Sigmoid colon (tissue), 3 donors: ENCODE measurements around the gene IL22RA2.

Source experiments
- CTCF ChIP-seq, 4 experiments: fragments of 450-650 bp in 3 of 4; fragments of 200-600 bp in 1 of 4; IDR thresholded peaks; one replicate each; pipeline ENCODE4 v1.5.1; 2016 to 2019; ENCODE audit warnings: antibody characterized with exemption in 4 of 4, mild to moderate bottlenecking in 3 of 4, moderate library complexity in 2 of 4
- POLR2A ChIP-seq, 2 donors: fragments of 450-650 bp; IDR thresholded peaks; one replicate each; pipeline ENCODE4 v1.6.1; 2016; ENCODE audit warnings: antibody characterized with exemption in 2 of 2, mild to moderate bottlenecking in 2 of 2, moderate library complexity in 2 of 2

GRCh38 chr6:137177611-137178010, 4.2 kb upstream of the IL22RA2 start:
- TF ChIP-seq CTCF (IDR thresholded peaks at IDR 0.05) = no peak
- TF ChIP-seq POLR2A (IDR thresholded peaks at IDR 0.05) = no peak
